Effector CD8-positive, alpha-beta T cell (primary cell): ENCODE data around the gene ZNF892.
"Not testable (repeated sequence)": the region's sequence is repeated elsewhere in the genome, so short reads cannot be mapped to it uniquely, and the experiment has no call there.

ENCODE experiments used
- DNase-seq: peaks from one replicate; lab custom pipeline; 2025; lab: John Stamatoyannopoulos, UW

The ZNF892 gene

GRCh38 chr2:95225658-95226057 lies 18.3 kb downstream of the ZNF892 start:
- DNase-seq = no peak

GRCh38 chr2:95231723-95232122 lies 24.4 kb downstream of the ZNF892 start:
- DNase-seq = no peak

GRCh38 chr2:95232232-95232631 lies 24.9 kb downstream of the ZNF892 start:
- no peak for DNase-seq

- no peak for DNase-seq
These were observed 27.0 kb downstream of the ZNF892 start for GRCh38 chr2:95234286-95234785.

- DNase-seq = no peak
These were observed 27.5 kb downstream of the ZNF892 start for GRCh38 chr2:95234816-95235215.

- no peak for DNase-seq
These were observed 30.8 kb downstream of the ZNF892 start for GRCh38 chr2:95238131-95238530.

- DNase-seq = no peak
These were observed 32.8 kb downstream of the ZNF892 start for GRCh38 chr2:95240091-95240490.

- no peak for DNase-seq
These were observed 33.2 kb downstream of the ZNF892 start for GRCh38 chr2:95240556-95240955.

- DNase-seq = not testable (repeated sequence)
These were observed 34.8 kb downstream of the ZNF892 start for GRCh38 chr2:95242084-95242483.
